ENCODE data around the gene SPTBN4.

The SPTBN4 gene

GRCh38 chr19:40567750-40568494 is 101.1 kb downstream of the SPTBN4 start:
- no peak for DNase-seq

GRCh38 chr19:40570313-40571004 is 103.7 kb downstream of the SPTBN4 start:
- peak; percentile 100 for DNase-seq

GRCh38 chr19:40571005-40571318 is 104.2 kb downstream of the SPTBN4 start:
- no peak for DNase-seq

- no peak for DNase-seq
Measured at GRCh38 chr19:40571831-40572495, 105.2 kb downstream of the SPTBN4 start.

GRCh38 chr19:40575326-40575725 is 108.5 kb downstream of the SPTBN4 start:
- no peak for DNase-seq

- DNase-seq = no peak
Measured at GRCh38 chr19:40576151-40576584, 109.4 kb downstream of the SPTBN4 start.

- peak; percentile 98 for DNase-seq
Measured at GRCh38 chr19:40576585-40577451, 110.0 kb downstream of the SPTBN4 start, which contains the start of gene SHKBP1. TSS of gene SHKBP1 (plus strand) at chr19:40576873. CDS start at chr19:40576900, 27 bp downstream.

- peak; percentile 89 for DNase-seq
Measured at GRCh38 chr19:40578442-40578908, 111.7 kb downstream of the SPTBN4 start.

- DNase-seq = no peak
Measured at GRCh38 chr19:40580619-40581018, 113.8 kb downstream of the SPTBN4 start.

- no peak for DNase-seq
Measured at GRCh38 chr19:40581531-40581930, 114.7 kb downstream of the SPTBN4 start.

GRCh38 chr19:40582467-40582866 is 115.7 kb downstream of the SPTBN4 start:
- no peak for DNase-seq

GRCh38 chr19:40583283-40583682 is 116.5 kb downstream of the SPTBN4 start:
- DNase-seq = no peak

GRCh38 chr19:40584007-40584406 is 117.2 kb downstream of the SPTBN4 start:
- peak; percentile 36 for DNase-seq

- no peak for DNase-seq
Measured at GRCh38 chr19:40585241-40585981, 118.6 kb downstream of the SPTBN4 start.

GRCh38 chr19:40585982-40586422 is 119.2 kb downstream of the SPTBN4 start:
- no peak for DNase-seq

- no peak for DNase-seq
Measured at GRCh38 chr19:40586611-40587010, 119.8 kb downstream of the SPTBN4 start.

- DNase-seq = no peak
Measured at GRCh38 chr19:40588110-40588854, 121.5 kb downstream of the SPTBN4 start.

GRCh38 chr19:40588926-40589569 is 122.2 kb downstream of the SPTBN4 start:
- DNase-seq = no peak

- DNase-seq = no peak
Measured at GRCh38 chr19:40589591-40590429, 123.0 kb downstream of the SPTBN4 start.

Measured in hematopoietic multipotent progenitor cell treated with erythropoietin and hydrocortisone succinate and interleukin-3 and kit ligand, for 6 days (in vitro differentiated cells).